GM21515 (cell line): ENCODE measurements around the gene RTN4RL1.

Experiments
- ATAC-seq: cut with Tn5 transposase; IDR thresholded peaks from one replicate; pipeline ENCODE4 v1.9.1; 2021; ENCODE audit not compliant: unreplicated experiment

RTN4RL1 gene

DNA sequence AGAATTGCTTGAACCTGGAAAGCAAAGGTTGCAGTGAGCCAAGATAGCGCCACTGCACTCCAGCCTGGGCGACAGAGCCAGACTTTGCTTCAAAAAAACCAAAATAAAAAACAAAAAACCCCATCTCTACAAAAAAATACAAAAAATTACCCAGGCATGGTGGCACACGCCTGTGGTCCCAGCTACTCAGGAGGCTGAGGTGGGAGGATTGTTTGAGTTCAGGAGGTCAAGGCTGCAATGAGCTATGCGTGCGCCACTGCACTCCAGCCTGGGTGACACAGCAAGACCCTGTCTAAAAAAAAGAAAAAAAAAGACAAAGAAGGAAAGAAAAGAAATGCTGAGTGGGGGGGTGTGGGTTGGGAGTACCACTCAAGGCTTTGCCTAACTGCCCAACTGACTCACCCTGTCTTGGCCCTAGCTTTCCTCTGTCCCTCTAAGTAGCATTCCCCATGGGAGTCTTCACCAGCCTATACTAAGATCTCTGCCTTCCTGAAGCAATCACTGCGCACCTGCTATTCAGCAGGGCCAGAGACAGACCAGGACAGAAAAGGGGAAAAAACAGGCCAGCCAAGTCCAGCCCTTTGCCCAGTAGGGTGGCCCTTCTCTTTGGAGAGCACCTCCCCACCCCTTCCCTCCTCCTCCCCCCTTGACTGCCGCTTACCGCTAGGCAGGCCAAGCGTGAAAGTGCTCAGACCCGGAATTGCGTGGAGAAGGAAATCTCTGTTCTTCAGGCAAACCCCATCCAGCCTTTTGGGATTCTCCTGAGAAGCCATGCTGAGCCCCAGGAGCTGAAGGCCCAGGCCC is 45.8 kb downstream of the RTN4RL1 start:
- no peak for ATAC-seq

DNA sequence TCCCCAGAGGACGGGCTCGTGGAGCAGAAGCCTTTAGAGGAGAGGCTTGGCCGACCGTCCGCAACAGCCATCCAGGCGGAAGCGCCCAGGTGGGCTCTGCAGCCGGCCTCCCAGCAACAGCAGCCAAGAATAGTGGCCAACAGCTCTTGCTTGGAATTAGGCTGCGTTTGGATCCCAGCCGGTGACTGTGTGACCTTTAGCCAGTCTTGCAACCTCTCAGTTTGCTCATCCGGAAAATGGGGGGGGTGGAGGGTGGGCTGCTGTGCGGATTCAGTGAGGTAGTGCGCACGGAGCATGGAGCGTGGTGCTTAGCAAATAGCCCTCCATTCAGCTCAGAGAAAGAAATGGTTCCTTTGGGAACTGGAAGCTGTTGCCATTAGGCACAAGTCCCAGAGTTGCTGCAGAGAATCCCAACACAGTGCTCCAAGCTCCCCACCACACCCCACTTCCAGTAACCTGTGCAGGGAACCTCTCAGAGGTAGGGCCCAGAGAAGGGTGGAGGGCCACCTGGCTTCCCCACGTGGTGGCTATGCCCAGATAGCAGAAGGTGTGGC is 46.7 kb downstream of the RTN4RL1 start:
- no peak for ATAC-seq

DNA sequence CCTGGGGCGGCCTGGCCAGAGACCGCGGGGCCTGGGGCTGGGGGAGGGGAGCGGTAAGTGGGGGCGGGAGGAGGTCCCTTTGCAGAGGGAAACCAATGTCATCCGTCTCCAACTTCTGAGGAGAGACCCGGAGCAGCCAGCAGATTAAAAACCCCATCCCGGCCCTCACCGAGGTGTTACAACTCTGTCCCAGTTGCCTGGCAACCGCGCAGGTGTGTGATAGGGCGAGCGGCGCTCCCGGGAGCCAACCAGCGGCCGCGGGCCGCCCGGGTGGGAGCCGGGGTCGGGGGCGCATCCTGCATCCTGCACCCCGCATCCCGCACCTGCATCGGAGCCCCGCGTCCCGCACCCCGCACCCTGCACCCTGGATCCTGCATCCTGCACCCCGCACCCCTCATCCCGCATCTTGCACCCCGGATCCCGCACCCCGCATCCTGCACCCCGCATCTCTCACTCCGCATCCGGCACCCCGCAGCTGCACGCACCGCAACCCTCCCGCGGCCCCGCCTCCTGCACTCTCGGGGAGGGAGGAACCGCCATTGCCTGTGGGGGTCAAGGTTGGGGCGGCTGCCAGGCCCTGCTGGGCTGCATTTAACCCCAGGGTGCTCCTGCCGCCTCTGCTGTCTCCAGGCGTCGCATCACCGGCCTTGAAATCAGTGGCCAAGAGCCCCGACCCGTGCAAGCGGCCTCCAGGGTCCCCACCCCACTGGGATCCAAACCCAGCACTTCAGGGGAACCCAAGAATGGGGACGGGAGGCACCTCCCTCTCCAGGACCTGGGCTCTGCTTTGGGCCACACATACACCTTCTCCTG is 47.3 kb downstream of the RTN4RL1 start:
- ATAC-seq: no peak

DNA sequence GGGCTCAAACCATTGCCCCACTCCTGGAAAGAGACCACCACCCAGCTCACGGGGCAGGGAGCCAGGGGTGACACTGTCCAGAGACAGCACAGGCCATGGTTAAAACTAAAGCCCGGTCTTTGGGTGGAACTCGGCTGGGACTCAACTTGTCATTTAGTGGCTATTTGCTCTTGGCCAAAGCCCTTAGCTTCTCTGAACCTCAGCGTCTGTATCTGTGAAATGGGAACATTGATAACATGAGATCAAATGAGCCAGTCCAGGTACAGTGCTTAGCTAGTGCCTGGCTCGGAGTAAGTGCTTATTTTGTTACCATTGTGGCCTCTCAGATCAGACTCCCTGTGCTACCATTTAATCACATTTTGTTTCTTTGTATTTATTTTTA is 48.5 kb downstream of the RTN4RL1 start:
- ATAC-seq: no peak

DNA sequence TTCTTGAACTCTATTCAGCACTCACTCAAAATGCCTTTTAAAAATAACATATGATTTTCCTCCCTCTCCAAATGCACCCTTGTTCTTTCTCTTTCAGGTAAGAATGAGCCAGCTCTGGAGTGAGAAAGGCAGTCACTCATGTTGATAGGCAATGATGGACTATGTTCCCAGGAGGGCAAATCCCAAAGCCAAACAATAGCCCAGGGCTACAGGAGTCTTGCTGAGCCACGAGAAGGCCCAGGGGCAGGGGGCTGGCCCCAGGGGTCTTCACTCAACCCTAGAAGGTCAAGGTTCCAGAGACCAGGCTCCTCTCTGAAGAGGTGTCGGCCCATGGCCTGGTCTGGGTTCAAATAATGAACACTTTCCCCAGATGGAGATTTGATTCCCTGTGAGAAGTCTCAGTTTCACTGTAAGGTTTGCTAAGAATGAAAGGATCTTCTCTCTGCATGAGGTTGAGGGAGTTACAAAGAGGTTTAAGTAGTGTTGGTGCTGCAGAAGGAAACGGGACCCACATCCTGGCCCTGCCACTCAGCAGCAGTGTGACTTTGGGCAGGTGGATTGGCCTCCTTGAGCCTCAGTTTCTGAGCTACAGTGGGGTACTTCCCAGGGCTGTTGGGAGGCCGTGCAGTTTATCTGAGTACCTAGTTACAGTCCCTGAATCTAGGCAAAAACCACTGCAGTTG is 49.0 kb downstream of the RTN4RL1 start:
- ATAC-seq: no peak

DNA sequence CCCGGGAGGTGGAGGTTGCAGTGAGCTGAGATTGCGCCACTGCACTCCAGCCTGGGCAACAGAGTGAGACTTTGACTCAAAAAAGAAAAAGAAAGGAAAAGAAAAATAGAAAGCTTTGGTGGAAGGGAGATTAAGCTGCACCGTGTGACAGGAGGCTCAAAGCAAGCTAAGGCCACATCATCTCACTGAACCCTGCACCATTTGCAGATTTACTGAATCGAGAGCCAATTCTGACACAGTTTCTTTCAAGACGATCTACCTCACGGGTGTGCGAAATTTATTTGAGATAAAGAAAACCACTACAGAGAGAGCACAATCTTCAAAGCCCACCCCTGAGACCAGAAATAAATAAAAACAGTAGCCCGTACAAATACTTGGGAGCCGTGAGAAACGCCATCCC is 49.6 kb downstream of the RTN4RL1 start:
- ATAC-seq: no peak

DNA sequence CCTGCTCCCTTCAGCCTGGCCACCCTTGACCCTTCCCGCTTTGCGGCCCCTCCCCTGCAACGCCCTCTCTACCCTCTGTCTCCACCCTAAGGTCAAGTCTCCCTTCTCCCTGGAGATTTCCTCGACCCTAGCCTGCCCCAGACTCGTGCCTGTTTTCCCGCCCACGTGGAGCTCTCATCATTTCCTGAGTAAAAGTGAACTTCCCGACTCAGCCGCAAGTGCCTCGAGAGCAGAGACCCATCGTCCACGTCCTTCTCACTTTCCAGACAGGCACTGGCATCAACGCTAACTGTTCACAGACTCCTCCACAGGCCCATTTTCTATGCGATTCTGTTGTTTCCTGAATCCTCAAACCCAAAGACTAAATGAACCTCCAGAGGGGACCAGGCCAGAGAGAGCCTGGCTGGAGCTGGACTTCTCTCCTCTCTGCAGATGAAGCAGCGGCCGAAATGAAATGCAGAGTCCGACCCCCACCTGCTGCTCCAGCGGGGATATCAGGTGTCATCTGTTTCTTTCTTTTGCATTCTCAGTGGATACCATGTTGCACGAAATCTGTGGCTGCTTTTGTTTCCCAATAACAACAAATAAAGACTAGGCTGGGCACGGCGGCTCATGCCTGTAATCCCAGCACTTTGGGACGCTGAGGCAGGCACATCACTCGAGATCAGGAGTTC is 52.5 kb downstream of the RTN4RL1 start:
- no peak for ATAC-seq

DNA sequence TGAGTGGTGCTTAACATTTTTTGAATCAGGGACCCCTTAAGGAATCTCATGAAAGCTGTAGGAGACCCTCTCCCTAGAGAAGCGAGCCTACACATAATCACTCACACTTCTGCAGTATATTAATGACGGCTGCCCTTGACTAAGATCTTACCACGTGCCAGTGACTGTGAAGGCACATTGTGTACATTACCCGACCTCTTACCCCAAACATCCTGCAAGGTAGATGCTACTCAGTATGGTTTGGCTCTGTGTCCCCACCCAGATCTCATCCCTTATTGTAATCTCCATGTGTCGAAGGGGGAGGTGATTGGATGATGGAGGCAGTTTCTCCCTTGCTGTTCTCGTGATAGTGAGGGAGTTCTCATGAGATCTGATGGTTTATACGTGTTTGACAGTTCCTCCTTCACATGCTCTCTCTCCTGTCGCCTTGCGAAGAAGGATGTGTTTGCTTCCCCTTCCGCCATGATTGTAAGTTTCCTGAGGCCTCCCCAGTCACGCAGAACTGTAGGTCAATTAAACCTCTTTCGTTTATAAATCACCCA is 54.2 kb downstream of the RTN4RL1 start:
- no peak for ATAC-seq

DNA sequence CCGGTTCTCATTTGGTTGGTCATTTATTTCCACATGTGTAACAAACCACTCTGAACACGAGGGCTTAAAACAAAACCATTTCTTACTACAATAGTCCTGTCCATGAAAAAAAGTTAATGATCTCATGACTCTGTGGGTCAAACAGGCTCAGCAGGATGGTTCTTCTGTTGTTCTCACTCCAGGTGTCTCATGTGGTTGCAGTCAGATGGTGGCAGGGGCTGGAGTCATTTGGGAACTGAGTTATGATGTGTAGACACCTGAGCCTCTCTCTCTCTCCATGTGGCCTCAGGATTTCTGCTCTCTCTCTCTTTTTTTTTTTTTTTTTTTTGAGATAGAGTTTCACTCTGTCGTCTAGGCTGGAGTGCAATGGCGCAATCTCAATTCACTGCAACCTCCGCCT is 55.4 kb downstream of the RTN4RL1 start:
- no peak for ATAC-seq

DNA sequence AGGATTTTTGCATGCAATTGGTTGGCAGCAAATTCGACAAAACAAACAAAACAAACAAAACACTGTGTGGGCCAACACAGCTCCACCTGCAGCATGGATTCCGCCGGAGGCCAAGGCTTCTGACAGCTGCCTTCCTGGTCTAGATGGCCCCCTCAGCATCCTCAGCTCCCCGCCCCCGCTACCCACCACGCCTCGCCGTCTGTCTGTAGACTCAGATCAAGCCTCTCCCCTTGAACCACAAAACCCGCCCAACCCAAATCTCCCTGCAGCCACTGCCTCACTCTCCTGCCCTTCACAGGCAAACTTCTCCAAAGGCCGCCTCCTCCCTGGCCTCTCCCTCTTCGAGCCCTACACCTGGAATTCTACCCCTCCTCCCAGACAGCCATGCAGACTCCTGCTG is 57.9 kb downstream of the RTN4RL1 start:
- ATAC-seq: no peak

DNA sequence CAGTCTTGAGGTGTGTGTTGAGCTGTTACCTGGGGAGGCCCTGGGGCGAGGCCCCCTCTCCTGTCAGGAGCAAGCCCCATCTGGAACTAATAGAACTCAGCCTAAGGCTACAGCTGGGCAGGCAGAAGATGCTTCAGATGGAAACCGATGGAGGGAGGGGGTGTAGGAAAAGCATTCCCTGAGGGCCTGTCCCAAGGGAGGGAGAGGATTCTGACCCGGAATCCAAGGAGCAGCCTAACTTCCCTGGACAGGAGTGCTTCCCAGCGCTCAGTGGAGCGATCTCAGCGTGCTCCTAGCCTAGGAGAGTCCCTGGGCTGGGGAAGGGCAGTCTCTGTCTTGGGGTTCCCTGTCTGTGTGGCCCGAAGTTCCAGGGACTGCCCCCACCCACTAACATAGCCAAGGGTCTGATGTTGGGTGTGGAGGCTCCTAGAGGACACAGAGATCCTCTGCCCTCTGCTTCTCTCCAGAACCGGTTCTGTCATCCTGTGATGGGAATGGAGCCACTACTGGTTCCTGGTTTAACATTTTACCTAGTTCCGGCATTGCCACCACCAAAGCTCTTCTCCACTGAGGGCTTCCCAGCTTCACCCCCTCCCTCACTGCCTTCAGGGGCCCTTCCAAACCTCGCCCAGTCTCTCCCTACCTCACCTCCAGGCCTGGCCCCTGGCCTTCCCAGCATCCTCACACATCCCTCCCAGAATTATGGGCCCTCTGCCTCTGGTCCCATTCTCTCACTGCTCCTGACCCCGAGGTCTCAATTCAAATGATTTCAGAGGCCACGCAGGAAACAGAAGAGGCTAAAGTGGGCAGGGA is 58.7 kb downstream of the RTN4RL1 start:
- no peak for ATAC-seq

DNA sequence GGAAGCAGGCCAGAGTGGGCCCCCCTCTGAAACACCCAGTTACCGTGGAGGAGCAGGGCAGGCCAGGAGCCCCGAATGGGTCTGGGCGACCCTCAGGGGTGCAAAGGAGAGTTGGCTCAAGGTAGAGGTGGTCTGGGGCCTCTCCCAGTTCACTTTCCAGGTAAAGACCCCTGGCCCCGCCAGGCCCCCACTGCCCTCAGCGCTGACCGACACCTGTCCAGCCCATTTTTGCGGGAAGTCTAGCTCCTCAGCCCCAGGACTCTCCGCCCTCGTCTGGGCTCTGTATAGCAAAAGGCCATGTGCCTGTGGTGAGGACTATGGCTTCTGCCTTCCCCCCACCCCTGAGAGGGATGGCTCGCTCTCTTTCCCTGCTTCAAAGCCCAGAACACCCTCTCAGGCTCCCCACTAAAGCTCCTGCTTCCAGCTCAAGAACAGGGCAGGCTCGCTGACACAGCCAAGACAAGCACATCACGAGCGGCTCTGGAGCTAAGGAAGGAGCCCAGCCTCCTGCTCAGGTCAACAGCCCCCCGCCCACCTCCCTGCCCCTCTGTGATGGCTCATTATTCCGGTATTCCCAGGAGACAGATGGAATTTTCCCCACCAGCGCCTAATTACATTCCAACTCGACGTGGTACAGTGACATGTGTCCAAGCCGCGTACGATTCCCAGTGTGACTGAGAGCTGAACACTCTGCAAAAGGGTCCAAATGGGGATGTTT is 59.4 kb downstream of the RTN4RL1 start:
- ATAC-seq: no peak

DNA sequence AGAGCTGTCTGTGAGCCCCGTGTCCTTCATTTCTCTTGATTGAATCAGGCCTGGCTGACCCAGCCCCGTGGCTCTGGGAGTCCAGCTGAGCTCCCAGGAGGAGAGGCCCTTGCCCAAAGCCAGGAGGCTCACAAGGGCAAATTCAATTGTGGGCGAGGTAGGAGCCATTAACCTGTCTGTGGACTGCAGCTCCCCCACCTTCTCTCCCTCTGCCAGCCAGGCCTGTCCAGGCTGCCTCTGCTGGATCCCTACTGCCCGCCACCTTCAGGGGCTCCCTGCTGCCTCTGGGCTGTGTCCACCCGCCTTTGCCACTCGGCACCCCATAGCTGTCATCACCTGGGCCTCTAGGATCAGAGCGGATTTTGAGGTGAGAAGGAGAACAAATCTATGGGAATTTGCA is 61.9 kb downstream of the RTN4RL1 start:
- ATAC-seq: no peak

DNA sequence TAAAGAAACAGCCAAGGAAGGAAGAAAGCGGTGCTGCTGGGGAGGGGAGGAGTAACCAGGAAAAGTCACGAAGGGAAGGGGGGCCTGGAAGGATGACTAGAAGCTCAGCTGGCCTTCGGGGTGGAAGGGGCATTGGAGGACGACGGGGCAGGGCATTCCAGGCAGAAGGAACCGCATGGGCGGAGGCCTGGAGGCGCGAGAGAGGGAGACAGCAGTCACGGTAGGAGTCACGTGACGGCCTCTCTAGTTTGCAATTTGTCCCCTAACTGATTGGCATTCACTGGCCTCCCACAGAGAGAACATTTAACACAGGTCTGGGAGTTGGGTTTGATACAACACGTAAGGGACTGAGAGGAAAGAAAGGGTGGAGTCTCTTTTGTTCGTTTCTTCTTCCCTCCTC is 63.9 kb downstream of the RTN4RL1 start:
- no peak for ATAC-seq

DNA sequence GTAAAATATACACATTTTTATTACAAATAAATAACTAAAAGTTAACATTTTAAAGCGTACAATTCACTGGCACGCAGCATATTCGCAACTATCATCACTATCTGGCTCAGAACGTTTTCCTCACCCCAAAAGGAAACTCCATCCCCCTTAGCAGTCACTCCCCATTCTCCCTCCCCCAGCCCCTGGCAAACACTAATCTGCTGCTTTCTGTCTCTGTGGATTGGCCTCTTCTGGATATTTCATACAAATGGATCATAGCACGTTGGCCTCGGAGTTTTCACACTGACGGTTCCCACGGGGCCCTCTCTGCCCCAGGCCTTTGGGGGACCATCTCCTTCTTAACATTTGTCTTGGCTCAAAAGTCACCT is 64.6 kb downstream of the RTN4RL1 start:
- ATAC-seq: no peak

DNA sequence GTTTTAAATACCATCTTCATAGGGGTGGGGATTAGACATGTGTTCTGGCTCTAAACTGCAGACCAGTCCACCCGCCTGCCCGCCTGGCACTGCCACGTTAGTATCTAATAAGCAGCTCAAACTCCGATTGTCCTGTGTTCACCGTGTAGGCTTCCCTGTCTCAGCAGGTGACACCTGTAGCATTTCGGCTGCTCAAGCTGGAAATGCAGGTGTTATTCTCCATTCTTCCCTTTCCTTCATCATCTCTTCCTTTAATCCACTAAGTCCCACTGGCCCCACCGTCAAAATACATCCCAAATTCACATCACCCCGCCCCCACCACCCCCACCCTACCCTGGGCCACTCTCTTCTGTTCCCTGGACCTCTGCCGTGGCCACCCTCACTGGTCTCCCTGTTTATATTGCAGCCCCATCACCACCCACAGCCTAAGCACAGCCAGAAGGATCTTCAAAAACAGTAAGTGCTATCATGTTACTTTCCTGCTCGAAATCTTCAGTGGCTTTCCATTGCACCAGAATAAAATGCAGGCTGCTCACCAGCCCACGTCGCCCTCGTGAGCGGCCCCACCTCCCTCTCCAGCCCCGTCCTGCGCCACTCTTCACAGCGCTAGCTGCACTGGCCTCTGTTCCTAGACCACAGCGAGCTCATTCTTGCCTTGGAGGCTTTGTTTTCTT is 65.1 kb downstream of the RTN4RL1 start:
- ATAC-seq: no peak

DNA sequence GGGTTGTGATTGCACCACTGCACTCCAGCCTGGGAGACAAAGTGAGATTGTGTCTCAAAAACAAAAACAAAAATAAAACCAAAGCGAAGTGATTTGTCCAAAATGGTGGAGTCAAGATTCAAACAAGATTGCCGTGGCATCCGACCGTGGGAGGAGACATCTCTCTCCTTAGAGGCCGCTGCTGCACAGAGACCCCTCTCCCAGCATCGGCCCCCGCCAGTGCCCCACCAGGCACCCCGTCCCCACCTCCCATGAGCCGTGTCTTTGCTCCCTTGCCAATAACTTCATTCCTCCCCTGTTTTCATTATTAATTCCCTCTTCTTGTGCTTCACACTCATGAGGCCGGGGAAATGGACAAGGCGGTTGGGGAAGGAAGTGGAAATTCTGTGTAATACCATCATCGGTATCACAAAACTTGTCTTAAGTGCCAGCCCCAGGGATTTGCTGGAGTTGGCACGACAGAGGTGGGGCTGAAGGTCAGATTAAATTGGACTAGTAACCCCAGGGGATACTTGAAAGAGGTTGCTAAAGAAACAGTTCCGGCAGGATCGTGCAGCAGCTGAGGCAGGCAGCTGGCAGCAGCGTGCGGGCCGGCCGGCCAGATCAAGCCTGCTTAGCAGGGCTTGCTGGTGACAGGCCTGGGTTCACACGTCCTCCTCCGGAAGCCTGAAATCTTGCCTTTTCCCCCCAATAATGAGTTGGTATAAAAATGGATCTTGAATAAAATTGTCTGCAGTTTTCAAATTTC is 66.8 kb downstream of the RTN4RL1 start:
- no peak for ATAC-seq

DNA sequence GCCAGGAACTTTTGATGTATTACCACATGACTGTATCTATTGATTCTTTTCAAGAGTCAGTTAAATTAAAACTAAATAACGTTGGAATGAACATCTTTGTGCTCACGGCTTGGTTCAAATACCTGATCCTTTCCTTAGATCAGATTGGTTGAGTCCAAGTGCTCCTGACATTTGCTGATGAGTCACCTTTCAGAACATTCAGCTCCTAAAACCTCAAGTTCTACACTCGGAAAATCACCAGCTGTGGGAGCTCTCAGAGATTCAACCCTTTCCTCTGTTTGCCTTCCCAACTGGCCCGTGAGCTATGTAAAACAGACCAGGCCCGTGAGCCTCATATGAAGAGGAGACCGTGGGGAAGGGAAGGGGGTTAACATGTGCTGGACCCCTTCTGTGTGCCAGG is 68.1 kb downstream of the RTN4RL1 start:
- no peak for ATAC-seq
